ENCODE data around the gene TRIM8. TPM values are rescaled to one million over a fixed set of nuclear protein-coding genes. Genes with fewer than 3 reads are reported as not detected.

Gene TRIM8
- total and polyA plus RNA-seq, 9 of the 15 experiments (the other 6 are each of a cell fraction or from before 2014, with no cell fraction given): 1.7 to 26.0 (median 9.1) TPM

DNA sequence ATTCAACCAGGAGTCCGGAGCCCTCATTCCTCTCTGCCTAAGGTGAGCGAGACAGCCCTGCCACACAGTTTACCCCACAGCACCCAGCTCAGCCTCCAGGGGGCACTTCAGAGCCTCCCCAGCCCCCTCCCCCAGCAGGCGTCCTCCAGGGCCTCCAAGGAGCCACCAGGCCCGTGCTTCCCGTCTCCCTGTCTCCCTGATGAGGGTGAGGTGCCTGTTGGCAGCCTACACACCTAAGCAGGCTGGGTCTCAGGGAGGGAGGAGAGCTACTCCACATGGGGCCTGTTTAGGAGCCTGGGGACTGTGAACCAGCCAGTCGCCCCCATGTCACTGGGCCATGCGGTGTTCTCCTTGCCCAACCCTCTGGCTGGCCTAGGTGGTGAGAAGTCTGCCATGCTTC, 28.9 kb upstream of the TRIM8 start:
- ChIA-PET CTCF (ENCODE audit: low intra/inter-chr PET ratio) (no interaction called here), POLR2A (interaction anchor here (1.1 kb wide), 1 partner anchor 164 kb away, joined by 4 read pairs; the partner anchor contains the start of gene C10orf95)
- Histone ChIP-seq H3K79me2 (ENCODE audit: control insufficient read depth, insufficient read depth, low read length) (no peaks in the 10 kb centered on the region), H3K4me2 (ENCODE audit: insufficient read depth, low read length) (no peak overlapping the region), H2AFZ (ENCODE audit: low read depth, low read length) (peak overlapping the region; percentile 59; the same call in 1 of the 2 replicates), H3K27ac (ENCODE audit: extremely low read depth, low read depth, low read length) (no peak overlapping the region; the same call in 2 of the 3 replicates), H4K20me1 (replicated peaks; ENCODE audit: control insufficient read depth, insufficient read depth, low read length) (no peaks in the 10 kb centered on the region), H3K9ac (ENCODE audit: insufficient read depth in 1 of 2, low read depth in 2 of 2, low read length in 2 of 2) (peak overlapping the region in 1 of 2 experiments; percentile 75; a peak in 1 of 4 replicates), H3K4me1 (replicated peaks in 1 of 2; ENCODE audit: control insufficient read depth in 2 of 2, insufficient read depth in 2 of 2, low read length in 2 of 2) (peaks cover 0 to 33% of the 10 kb centered on the region in 2 experiments; a peak in 4 of 5 replicates), H3K4me3 (no peak overlapping the region), H3K36me3 (ENCODE audit: control insufficient read depth, insufficient read depth, low read length) (peaks cover 6% of the 10 kb centered on the region; the same call in 2 of the 3 replicates), H3K9me1 (ENCODE audit: control insufficient read depth, insufficient read depth, low read length) (peaks cover 2% of the 10 kb centered on the region), H3K27me3 (ENCODE audit: control insufficient read depth in 2 of 2, insufficient read depth in 2 of 2, low read length in 2 of 2) (no peaks in the 10 kb centered on the region), H3K9me3 (replicated peaks; ENCODE audit: control insufficient read depth, insufficient read depth, low read depth, low read length) (no peaks in the 10 kb centered on the region)
- FAIRE-seq (no peak), ATAC-seq (peak; percentile 96), DNase-seq (ENCODE audit: extremely low read depth in 1 of 4, low spot score in 3 of 4) (peak; percentile 63 to 70 (median 66))
- 60% methylated on average over 4 of the region's 7 CpGs for WGBS (ENCODE audit: insufficient coverage, low coverage, missing lambda C conversion rate)
- intact Hi-C loops (cut with micrococcal nuclease) (no loop called here), in situ Hi-C loops (cut with MboI) (loop anchor here (25.0 kb wide), 1 partner anchor 778 kb away; the partner anchor contains the start of gene KCNIP2)
- no TSS peak for BruUV-seq (replicated peaks)
- TF ChIP-seq, protein P1, sequence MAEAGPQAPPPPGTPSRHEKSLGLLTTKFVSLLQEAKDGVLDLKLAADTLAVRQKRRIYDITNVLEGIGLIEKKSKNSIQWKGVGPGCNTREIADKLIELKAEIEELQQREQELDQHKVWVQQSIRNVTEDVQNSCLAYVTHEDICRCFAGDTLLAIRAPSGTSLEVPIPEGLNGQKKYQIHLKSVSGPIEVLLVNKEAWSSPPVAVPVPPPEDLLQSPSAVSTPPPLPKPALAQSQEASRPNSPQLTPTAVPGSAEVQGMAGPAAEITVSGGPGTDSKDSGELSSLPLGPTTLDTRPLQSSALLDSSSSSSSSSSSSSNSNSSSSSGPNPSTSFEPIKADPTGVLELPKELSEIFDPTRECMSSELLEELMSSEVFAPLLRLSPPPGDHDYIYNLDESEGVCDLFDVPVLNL (CRISPR knock-in tag; IDR thresholded peaks at IDR 0.05; ENCODE audit: low read depth): no peak
- TF ChIP-seq, protein P2, sequence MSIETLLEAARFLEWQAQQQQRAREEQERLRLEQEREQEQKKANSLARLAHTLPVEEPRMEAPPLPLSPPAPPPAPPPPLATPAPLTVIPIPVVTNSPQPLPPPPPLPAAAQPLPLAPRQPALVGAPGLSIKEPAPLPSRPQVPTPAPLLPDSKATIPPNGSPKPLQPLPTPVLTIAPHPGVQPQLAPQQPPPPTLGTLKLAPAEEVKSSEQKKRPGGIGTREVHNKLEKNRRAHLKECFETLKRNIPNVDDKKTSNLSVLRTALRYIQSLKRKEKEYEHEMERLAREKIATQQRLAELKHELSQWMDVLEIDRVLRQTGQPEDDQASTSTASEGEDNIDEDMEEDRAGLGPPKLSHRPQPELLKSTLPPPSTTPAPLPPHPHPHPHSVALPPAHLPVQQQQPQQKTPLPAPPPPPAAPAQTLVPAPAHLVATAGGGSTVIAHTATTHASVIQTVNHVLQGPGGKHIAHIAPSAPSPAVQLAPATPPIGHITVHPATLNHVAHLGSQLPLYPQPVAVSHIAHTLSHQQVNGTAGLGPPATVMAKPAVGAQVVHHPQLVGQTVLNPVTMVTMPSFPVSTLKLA (conservative IDR thresholded peaks at IDR 0.05): 0 out of 4 replicates have a peak, but pooled peaks of 1 of the 2 experiments have one; percentile 9
- peak in 1 of 2 experiments; percentile 76; a peak in 1 of 4 replicates for TF ChIP-seq KDM1A (IDR thresholded peaks at IDR 0.05)
- TF ChIP-seq BHLHE40 (IDR thresholded peaks at IDR 0.05; ENCODE audit: low read length): 0 out of 2 replicates have a peak, but pooled peaks have one; percentile 27
- TF ChIP-seq, protein P3, sequence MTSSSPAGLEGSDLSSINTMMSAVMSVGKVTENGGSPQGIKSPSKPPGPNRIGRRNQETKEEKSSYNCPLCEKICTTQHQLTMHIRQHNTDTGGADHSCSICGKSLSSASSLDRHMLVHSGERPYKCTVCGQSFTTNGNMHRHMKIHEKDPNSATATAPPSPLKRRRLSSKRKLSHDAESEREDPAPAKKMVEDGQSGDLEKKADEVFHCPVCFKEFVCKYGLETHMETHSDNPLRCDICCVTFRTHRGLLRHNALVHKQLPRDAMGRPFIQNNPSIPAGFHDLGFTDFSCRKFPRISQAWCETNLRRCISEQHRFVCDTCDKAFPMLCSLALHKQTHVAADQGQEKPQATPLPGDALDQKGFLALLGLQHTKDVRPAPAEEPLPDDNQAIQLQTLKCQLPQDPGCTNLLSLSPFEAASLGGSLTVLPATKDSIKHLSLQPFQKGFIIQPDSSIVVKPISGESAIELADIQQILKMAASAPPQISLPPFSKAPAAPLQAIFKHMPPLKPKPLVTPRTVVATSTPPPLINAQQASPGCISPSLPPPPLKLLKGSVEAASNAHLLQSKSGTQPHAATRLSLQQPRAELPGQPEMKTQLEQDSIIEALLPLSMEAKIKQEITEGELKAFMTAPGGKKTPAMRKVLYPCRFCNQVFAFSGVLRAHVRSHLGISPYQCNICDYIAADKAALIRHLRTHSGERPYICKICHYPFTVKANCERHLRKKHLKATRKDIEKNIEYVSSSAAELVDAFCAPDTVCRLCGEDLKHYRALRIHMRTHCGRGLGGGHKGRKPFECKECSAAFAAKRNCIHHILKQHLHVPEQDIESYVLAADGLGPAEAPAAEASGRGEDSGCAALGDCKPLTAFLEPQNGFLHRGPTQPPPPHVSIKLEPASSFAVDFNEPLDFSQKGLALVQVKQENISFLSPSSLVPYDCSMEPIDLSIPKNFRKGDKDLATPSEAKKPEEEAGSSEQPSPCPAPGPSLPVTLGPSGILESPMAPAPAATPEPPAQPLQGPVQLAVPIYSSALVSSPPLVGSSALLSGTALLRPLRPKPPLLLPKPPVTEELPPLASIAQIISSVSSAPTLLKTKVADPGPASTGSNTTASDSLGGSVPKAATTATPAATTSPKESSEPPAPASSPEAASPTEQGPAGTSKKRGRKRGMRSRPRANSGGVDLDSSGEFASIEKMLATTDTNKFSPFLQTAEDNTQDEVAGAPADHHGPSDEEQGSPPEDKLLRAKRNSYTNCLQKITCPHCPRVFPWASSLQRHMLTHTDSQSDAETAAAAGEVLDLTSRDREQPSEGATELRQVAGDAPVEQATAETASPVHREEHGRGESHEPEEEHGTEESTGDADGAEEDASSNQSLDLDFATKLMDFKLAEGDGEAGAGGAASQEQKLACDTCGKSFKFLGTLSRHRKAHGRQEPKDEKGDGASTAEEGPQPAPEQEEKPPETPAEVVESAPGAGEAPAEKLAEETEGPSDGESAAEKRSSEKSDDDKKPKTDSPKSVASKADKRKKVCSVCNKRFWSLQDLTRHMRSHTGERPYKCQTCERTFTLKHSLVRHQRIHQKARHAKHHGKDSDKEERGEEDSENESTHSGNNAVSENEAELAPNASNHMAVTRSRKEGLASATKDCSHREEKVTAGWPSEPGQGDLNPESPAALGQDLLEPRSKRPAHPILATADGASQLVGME (CRISPR knock-in tag; IDR thresholded peaks at IDR 0.05): no peak
- peak in 1 of 2 experiments; percentile 60; a peak in 1 of 4 replicates for TF ChIP-seq MAZ (CRISPR knock-in tag; conservative IDR thresholded peaks at IDR 0.05 in 1 of 2, IDR thresholded peaks at IDR 0.05 in 1 of 2)
- no peak for TF ChIP-seq MCM7 (IDR thresholded peaks at IDR 0.05)
- TF ChIP-seq SMAD4 (CRISPR knock-in tag; conservative IDR thresholded peaks at IDR 0.05): 0 out of 2 replicates have a peak, but pooled peaks have one; percentile 21
- TF ChIP-seq SMARCA5 (IDR thresholded peaks at IDR 0.05): no peak
- TF ChIP-seq SMC3 (conservative IDR thresholded peaks at IDR 0.05; ENCODE audit: insufficient read depth, low read depth, low read length): 0 out of 2 replicates have a peak, but pooled peaks have one; percentile 13
- 0 out of 2 replicates have a peak, but pooled peaks have one; percentile 15 for TF ChIP-seq JUND (IDR thresholded peaks at IDR 0.05; ENCODE audit: borderline replicate concordance, low read depth, low read length)
- TF ChIP-seq JUND (tag; IDR thresholded peaks at IDR 0.05; ENCODE audit: borderline replicate concordance, low read depth, low read length): no peak
- no peak for TF ChIP-seq MCM5 (IDR thresholded peaks at IDR 0.05; ENCODE audit: low read depth)
- TF ChIP-seq PTTG1 (tag; IDR thresholded peaks at IDR 0.05; ENCODE audit: low read depth): no peak
